Stimulated activated CD4-positive, alpha-beta T cell treated with anti-CD3 and anti-CD28 coated beads, Interleukin-15, amount 100 ng/mL, for 24 hours (primary cell): ENCODE data around the gene SERPINI1.

Experiments used
- DNase-seq: peaks from one replicate; pipeline ENCODE4 v3.0.0-alpha.2; 2020

Gene SERPINI1

GRCh38 chr3:167735233-167736138 is at the start of gene SERPINI1:
TSS of gene SERPINI1 (plus strand) at chr3:167735721. CDS start at chr3:167789129, 53,408 bp downstream.
- peak; percentile 86 for DNase-seq

- peak; percentile 25 for DNase-seq
These were observed 44.2 kb upstream of the SERPINI1 start for GRCh38 chr3:167691366-167691765.

GRCh38 chr3:167694121-167694520 is 41.4 kb upstream of the SERPINI1 start:
- DNase-seq, result no peak

- no peak for DNase-seq
These were observed 35.5 kb upstream of the SERPINI1 start for GRCh38 chr3:167700046-167700445.

- DNase-seq, result no peak
These were observed 34.6 kb upstream of the SERPINI1 start for GRCh38 chr3:167700926-167701325.

- no peak for DNase-seq
These were observed 29.7 kb upstream of the SERPINI1 start for GRCh38 chr3:167705840-167706239.

- no peak for DNase-seq
These were observed 25.8 kb upstream of the SERPINI1 start for GRCh38 chr3:167709690-167710089.

GRCh38 chr3:167710552-167710951 is 25.0 kb upstream of the SERPINI1 start:
- no peak for DNase-seq

- DNase-seq, result no peak
These were observed 24.1 kb upstream of the SERPINI1 start for GRCh38 chr3:167711439-167711838.

GRCh38 chr3:167712445-167712844 is 23.1 kb upstream of the SERPINI1 start:
- no peak for DNase-seq

- DNase-seq, result no peak
These were observed 20.6 kb upstream of the SERPINI1 start for GRCh38 chr3:167714871-167715270.

- no peak for DNase-seq
These were observed 18.6 kb upstream of the SERPINI1 start for GRCh38 chr3:167716920-167717319.

GRCh38 chr3:167718582-167718981 is 16.9 kb upstream of the SERPINI1 start:
- DNase-seq, result no peak

- no peak for DNase-seq
These were observed 12.5 kb upstream of the SERPINI1 start for GRCh38 chr3:167723025-167723512.

- no peak for DNase-seq
These were observed 11.6 kb upstream of the SERPINI1 start for GRCh38 chr3:167723872-167724271.

GRCh38 chr3:167728176-167728575 is 7.3 kb upstream of the SERPINI1 start:
- DNase-seq, result no peak

- no peak for DNase-seq
These were observed 6.7 kb upstream of the SERPINI1 start for GRCh38 chr3:167728632-167729323.

GRCh38 chr3:167729591-167729990 is 5.9 kb upstream of the SERPINI1 start:
- no peak for DNase-seq

- no peak for DNase-seq
These were observed 4.1 kb upstream of the SERPINI1 start for GRCh38 chr3:167731393-167731792.

GRCh38 chr3:167732313-167733065 is 3.0 kb upstream of the SERPINI1 start:
- DNase-seq, result no peak

GRCh38 chr3:167733961-167734497 is 1.5 kb upstream of the SERPINI1 start:
- DNase-seq, result no peak

GRCh38 chr3:167734498-167735232 is 856 bp upstream of the SERPINI1 start, which contains the start of gene PDCD10:
TSS of gene PDCD10 (minus strand) at chr3:167734892. CDS start at chr3:167720157, 14,735 bp downstream.
- peak; percentile 96 for DNase-seq
